Activated effector memory CD4-positive, alpha-beta T cell treated with anti-CD3 and anti-CD28 coated beads, Interleukin-2, amount 50 U/mL, for 16 hours (primary cell): Measurements from ENCODE around the gene EXO1.

ENCODE experiments used
- DNase-seq: peaks from one replicate; pipeline ENCODE4 v3.0.0-alpha.2; 2020

Gene EXO1

DNA sequence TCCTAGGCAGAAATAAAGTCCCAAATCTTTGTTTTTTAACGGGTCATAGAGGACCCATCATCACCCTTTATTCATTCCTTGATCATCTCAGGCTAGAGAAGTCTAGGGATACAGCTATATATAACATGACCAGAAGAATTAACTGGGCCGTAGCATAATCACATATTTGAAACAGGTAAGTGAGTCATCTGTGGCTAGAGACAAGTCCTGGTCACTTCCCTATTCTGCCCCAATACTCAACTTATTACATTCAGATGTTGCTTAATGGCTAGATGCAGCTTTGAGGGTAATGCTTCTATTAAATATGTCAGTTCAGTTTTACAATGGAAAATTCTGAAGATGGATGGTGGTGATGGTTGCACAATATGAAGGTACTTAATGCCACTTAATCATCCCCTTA is 47.0 kb downstream of the EXO1 start:
- no peak for DNase-seq

DNA sequence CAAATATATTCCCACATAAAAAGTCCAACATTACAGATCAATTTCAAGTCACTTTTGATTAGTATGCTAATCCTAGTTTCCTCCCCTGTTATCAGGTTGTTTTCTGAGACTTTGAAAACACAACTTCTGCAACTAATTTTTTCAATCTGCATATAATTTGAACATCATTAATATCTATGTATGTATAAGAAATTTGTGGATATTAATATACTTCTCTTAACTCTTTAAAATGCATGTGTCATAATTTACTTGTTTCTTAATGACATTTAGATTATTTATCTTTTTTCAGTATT is 48.6 kb downstream of the EXO1 start:
- no peak for DNase-seq

DNA sequence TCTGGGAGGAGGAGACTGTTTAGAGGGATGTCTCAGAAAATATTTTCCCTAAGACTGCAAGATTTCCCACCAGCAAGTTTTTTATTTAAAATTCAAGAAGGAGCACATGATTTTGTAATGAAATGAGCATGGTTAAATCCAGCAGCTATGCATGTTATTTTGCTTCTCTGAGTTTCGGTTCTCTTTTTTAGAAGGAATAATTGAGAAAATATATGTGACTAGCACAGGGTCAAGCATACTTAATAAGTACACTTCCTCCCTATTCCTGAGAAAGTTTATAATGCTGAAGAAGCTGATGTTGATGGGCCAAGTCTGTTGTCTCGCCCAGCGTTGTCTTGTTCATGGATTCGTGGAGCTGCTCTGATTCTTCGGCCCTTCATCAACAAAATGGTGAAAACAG is 51.2 kb downstream of the EXO1 start:
- DNase-seq = no peak

DNA sequence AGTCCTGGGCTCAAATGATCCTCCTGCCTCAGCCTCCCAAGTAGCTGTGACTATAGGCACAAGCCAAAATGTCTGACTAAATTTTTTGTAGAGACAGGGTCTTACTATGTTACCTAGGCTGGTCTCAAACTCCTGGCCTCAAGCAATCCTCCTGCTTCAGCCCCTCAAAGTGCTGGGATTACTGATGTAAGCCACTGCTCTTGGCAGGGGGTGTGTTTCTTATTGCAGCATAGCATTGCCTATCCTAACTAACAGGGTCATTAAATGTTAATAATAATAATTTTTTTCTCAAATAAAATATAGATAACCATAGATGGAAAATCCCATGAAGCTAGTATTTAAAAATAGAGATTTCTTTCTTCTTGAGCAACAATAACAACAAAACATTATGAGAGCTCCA is 52.4 kb downstream of the EXO1 start:
- no peak for DNase-seq

DNA sequence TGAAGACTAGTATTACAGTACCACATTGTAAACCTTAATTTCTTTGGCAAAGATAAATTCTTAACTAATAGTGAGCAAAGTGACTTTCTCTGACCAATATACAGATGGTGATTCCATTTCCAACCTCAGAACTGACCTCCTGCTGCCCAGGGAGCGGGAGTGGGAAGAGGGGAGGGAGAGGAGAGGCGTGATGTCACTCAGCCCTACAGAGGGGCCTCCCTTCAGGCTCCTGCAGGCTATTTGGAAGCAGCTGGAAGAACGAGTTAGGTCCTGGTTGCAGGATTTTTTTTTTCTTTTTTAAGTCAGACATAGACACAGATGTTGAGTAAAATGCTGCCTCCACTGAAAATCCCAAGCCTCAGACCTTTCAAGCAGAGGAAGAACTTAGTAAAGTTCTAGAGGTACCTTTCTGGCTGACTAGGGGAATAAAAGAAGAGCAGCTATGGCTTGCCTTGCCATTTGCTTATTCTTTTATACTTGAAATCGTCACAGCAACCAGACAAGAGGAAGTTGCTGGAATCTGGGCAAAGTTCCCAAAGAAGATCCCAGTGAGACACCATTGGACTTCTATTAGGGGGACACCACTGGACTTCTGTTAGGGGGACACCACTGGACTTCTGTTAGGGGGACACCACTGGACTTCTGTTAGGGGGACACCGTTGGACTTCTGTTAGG is 54.5 kb downstream of the EXO1 start:
- no peak for DNase-seq

DNA sequence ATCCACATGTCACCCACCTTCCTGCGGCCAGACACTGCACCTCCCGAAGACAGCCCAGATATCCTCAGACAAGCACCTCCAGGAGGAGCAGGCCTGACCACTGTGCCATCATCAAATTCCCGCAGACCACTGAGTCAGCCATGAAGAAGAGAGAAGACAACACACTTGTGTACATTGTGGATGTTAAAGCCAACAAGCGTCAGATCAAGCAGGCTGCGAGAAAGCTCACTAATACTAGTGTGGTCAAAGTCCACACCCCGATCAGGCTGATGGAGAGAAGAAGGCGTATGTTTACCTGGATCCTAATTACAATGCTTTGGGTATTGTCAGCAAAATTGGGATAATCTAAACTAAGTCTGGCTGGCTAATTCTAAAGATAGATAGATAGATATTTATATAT is 68.2 kb downstream of the EXO1 start:
- no peak for DNase-seq

DNA sequence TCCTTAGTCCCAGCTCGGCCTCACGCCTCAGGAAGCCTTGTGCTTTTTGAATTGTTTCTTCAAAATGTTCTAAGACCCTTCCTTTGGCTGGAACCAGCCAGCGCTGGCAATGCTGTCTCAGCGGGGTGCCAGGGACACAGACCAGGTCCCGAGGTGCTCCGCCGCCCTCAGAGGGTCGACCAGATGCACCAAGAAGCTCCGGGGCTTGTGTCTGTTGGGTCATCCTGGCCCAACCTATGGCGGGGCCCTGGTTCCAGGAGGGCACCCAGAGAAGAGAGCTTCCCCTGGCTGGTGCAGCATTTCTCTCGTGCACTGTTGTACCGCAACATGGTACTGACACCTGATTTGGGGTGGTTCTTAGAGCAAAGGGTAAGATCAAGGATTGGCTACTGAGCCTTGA is 69.5 kb downstream of the EXO1 start:
- no peak for DNase-seq

DNA sequence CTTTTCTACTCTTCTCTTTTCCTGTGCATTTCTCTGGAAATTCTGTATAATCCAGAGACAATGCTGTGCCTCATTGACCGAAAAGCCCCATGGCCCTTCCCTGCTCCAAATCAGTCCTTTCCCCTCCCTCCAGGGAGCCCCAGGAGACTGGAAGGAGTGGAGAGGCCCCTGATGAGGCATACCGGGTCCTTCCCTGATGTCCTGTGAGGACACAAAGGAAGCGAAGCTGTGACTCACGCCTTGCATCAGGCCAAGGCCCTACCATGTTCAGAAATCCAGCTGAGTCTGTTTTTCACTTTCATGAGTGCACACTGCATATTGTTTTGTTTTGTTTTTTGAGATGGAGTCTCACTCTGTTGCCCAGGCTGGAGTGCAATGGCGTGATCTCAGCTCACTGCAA is 70.9 kb downstream of the EXO1 start:
- no peak for DNase-seq

DNA sequence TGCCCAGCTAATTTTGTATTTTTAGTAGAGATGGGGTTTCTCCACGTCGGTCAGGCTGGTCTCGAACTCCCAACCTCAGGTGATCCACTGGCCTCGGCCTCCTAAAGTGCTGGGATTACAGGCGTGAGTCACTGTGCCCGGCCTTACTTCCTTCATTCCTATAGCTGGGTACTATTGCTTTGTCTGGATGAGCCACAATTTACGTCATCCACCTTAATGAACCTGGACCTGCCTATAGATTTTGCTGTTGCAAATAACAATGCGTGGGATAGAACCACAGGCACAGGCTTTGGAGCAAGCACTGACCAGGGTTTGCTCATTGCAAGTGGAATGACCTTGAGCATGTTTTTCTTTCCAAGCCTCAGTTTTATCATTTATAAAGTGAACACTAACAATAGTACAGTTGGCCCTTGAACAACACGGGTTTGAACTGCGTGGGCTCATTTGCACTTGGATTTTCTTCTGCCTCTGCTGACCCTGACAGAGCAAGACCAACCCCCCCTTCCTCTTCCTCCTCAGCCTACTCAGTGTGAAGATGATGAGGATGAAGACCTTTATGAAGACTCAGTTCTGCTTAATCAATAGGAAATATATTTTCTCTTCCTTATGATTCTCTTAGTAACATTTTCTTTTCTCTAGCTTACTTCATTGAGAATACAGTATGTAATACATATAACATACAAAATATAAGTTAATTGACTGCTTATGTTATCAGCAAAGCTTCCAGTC is 76.2 kb downstream of the EXO1 start:
- DNase-seq = no peak

DNA sequence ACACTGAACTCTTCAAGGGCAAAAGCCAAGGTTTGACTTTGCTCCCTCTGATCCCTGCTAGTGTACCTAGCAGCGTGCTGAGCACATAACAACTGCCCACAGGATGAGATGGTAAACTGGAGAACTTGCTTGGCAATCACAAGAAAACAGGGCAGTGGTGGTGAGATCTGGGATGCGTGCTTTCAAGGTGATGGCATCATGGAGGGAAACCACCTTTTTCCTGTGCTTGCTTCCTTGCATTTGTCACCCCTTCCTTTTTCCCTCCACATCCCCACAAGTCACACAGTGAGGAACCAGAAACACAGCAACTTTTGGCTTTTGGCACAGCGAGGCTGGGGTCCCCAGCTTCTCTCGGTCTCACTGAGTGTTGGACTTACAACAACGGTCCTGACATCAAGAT is 78.1 kb downstream of the EXO1 start:
- DNase-seq = no peak

DNA sequence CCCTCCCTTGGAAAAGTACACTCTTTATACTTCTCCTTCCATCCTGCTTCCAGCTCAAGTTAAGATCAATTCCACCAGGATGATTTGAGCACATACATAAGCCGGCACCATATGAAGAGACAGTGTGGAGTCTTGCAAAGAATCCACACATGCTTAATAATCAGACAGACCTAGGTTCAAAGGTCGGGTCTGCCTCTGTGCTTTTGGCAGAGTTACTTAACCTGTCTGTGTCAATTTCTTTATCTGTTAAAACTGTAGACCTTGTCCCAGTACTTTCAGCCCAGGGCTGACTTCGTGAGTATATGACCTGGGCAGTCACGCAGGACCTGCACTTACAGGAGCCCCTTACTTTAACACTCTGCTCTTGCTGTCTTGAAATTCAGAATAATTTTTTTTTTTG is 79.3 kb downstream of the EXO1 start:
- DNase-seq = no peak

DNA sequence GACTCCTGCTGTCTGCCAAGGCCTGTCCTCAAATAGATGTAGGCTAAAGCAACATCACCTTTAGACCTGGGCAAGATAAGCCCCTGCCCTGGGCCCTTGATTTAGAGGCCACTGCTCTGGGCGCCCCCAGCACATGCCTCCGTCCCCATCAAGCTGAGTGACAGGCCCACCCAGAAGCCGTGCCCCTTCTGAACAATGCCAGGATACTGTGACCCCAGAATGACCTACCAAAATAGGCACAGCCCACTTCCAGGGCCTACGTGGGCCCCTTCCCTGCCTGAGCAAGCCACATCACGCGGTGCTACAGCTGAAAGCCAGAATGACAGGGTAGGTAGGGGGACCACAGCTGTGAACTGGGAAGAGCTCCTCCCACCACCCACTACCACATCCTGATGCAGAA is 84.8 kb downstream of the EXO1 start:
- DNase-seq = no peak

DNA sequence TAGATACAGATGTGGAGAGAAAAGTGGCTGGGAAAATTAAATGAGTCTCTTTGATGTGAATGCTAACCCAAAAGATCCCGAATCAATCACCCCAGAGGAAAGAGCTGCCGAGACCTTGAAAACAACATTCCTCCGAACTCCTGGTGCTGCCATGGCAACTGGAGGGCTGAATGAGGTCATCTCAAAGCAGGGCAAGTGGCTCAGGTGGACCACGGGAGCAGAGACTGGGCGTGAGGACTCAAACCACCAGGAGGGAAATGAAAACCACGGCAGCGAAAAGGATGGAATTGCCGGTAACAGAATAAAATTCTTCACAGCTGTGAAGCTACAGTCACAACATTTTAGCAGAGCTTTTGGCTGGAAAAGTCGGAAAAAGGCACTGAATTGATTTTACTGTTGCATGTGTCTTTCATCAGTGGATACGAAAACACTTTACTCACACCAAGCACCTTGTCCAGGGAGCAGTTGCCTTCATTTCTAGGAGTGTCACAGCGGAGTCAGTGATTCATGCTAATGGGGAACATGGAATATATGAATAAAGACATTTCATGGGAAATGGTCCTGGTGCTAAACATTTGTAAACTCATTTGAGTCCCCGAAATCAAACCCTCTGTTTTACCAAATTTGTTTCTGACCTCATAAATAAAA is 86.3 kb downstream of the EXO1 start:
- no peak for DNase-seq

DNA sequence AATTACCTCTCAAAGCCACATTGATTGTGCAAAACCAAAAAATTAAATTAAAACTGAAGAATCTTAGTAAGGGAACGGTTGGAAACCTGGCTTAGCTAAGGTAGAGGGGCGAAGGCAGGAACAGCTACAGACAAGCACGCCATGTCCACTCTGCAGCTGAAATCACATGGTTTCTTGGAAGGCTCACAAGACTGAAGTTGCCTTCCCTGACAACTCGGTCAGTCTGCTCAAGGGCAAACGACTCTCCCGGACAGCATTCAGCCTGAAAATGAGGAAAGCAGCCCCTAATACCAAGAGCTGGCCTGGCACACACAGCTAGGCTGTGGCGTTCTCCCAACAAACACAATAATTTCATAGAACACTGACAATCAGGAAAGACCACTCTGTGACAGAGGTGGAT is 86.9 kb downstream of the EXO1 start:
- no peak for DNase-seq
